ENCODE measurements around the gene CEP104.

DNA sequence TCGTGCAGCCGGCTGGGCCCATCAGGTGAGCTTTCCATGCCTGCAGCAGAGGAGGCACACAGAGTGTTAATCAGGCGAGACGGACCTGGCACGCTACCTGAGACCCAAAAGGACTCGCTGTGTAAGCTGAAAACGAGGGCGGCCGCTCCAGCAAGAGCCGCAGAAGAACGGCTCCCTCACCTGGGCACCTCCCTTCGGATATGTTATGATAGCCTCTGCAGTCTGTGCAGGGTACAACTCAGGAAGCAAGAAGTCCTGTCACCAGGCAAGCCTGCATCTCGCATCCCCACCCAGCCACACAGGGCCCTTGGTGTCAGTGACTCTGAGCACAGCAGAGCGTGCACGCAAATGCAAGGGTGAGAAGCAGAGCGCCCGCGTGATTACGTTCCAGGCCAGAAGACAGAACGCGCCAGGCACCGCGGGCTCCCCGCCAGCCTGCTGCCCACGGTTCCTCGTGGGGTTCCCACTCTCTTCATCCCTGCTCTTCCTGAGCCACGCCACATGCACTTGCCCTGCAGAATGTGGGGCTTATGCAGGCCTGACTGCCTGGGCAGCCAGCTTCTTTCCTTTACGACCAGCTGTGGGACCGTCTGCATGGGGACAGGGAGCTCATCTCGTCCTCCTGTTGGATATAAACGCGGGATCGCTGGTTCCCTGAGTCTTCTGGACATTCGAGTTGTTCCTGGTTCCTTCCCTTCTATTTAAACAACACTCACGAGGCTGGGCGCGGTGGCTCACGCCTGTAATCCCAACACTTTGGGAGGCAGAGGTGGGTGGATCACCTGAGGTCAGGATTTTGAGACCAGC, 40.5 kb downstream of the CEP104 start:
- no peak for TF ChIP-seq EP300 (conservative IDR thresholded peaks at IDR 0.05; ENCODE audit: poor library complexity, severe bottlenecking)
- no peak for TF ChIP-seq SMC3 (conservative IDR thresholded peaks at IDR 0.05; ENCODE audit: poor library complexity)
- TF ChIP-seq POLR2AphosphoS5 (IDR thresholded peaks at IDR 0.05) = no peak
- TF ChIP-seq EZH2 (IDR thresholded peaks at IDR 0.05; ENCODE audit: borderline replicate concordance, insufficient read depth, low read length, poor library complexity, severe bottlenecking) = no peak
- TF ChIP-seq, protein P1, sequence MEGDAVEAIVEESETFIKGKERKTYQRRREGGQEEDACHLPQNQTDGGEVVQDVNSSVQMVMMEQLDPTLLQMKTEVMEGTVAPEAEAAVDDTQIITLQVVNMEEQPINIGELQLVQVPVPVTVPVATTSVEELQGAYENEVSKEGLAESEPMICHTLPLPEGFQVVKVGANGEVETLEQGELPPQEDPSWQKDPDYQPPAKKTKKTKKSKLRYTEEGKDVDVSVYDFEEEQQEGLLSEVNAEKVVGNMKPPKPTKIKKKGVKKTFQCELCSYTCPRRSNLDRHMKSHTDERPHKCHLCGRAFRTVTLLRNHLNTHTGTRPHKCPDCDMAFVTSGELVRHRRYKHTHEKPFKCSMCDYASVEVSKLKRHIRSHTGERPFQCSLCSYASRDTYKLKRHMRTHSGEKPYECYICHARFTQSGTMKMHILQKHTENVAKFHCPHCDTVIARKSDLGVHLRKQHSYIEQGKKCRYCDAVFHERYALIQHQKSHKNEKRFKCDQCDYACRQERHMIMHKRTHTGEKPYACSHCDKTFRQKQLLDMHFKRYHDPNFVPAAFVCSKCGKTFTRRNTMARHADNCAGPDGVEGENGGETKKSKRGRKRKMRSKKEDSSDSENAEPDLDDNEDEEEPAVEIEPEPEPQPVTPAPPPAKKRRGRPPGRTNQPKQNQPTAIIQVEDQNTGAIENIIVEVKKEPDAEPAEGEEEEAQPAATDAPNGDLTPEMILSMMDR (IDR thresholded peaks at IDR 0.05; ENCODE audit: poor library complexity, severe bottlenecking) = no peak
- no peak for TF ChIP-seq RAD21 (conservative IDR thresholded peaks at IDR 0.05)
- no peak for TF ChIP-seq MXI1 (conservative IDR thresholded peaks at IDR 0.05; ENCODE audit: poor library complexity, severe bottlenecking)

All from neural cell (in vitro differentiated cells).